Pancreas (tissue), 10 donors: ENCODE measurements around the gene MC3R. TPM values are rescaled to one million over a fixed set of nuclear protein-coding genes. Genes with fewer than 3 reads are reported as not detected.

Experiments used
- ATAC-seq, 4 donors: fragments of 200-7000 bp; cut with Tn5 transposase; one replicate each; pipeline versions ENCODE4 v1.8.0 to v1.9.1; 2020; ENCODE audit warnings: mild to moderate bottlenecking in 4 of 4, moderate library complexity in 4 of 4
- DNase-seq, 6 donors: peaks; one replicate each; pipeline ENCODE4 v3.0.0-alpha.2; 2020
- FAIRE-seq: peaks from 2 replicates; lab custom pipeline; 2012; peaks lifted over from hg19 to GRCh38; lab: Jason Lieb, UNC
- H3K27ac ChIP-seq, 4 donors: fragments of 200-600 bp; sonication (generic); 1 replicate in 3 of 4; 2 replicates in 1 of 4; pipeline versions ENCODE4 v1.5.0 to v1.8.0; 2020
- H3K27me3 ChIP-seq, 4 donors: fragments of 200-600 bp; one replicate each; pipeline ENCODE4 v1.8.0; 2021
- H3K36me3 ChIP-seq, 3 donors: fragments of 200-600 bp; sonication (generic) in 1 of 3; one replicate each; pipeline versions ENCODE4 v1.5.0 to v1.8.0; 2020 to 2021
- H3K4me1 ChIP-seq, 3 donors: fragments of 200-600 bp; one replicate each; pipeline ENCODE4 v1.8.0; 2021
- H3K4me3 ChIP-seq, 4 donors: fragments of 200-600 bp; sonication (generic) in 2 of 4; one replicate each; pipeline versions ENCODE4 v1.5.0 to v1.8.0; 2020 to 2021
- H3K9me3 ChIP-seq, 4 donors: fragments of 200-600 bp; one replicate each; pipeline ENCODE4 v1.8.0; 2021
- WGBS, 2 donors: extraction: QIAGEN DNeasy Blood & Tissue Kit; methylation state at CpG; one replicate each; pipeline ENCODE4 v1.1.7; 2013; 5-methylcytosine and 5-hydroxymethylcytosine counted together
- intact Hi-C, 3 donors: fragments of 100-400 bp; cut with DNase I; formaldehyde crosslinking; loops; one replicate each; pipeline versions ENCODE4 v1.11.1 to v1.14.2; 2022
- polyA plus RNA-seq, 2 donors: library from polyadenylated mRNA; stranded (reverse); fragments of 200-250 nt; gene quantifications; one replicate each; pipeline ENCODE4 v1.2.3, GENCODE V29; 2013
- total RNA-seq, 6 donors: library from RNA; stranded (reverse); fragmentation: NEBNext Ultra II Directional in 4 of 6; extraction: Animal tissue kit (Norgen Biotek cat#: 25700) in 4 of 6; gene quantifications; one replicate each; pipeline versions ENCODE4 v1.2.1 to v1.2.4, GENCODE V29; 2021 to 2023
- TF ChIP-seq, protein P1 (sequence below), 4 donors: fragments of 200-600 bp; sonication (generic) in 3 of 4; IDR thresholded peaks; one replicate each; pipeline versions ENCODE4 v1.5.0 to v1.8.0; 2021; ENCODE audit warnings: antibody characterized with exemption in 4 of 4
- donor health status: healthy with polysubstance abuse.
- donor health status: DM: no; HTN: no; CAD: no; lungs with moderate emphysema.
- donor health status: DM: no; HTN: no; CAD: no.
- donor health status: control.
- donor health status: control.
- donor health status: Bipolar disorder and iron deficiency.
- donor health status: DM: yes; HTN: yes; CAD: no.
- donor health status: DM: no; HTN: no; CAD: no.
- donor health status: DM: no; HTN: no; CAD: no.
- donor health status: DM: yes; HTN: yes; CAD: no.

The MC3R gene
- total and polyA plus RNA-seq, 8 donors, result not detected

DNA sequence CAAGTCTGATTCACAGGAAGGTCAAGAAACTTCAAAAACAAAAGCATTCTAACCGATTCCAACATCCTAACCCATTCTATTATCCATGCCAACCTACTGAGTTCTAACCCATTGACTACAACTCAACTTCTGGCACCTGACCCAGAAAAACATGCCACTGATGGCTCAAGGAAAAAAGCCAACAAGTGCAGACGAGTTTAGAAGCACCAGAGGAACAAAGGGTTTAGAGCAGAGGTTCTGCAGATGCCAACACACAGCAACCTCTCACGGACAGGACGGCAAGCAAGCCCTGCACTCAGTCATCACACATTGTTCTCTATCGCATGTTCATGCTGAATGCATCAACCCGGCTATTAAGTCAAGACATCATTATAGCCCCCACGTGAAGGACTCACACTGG is 25.2 kb upstream of the MC3R start:
- 56 to 62% methylated on average over 7 of the region's 7 CpGs for WGBS, 2 donors
- Histone ChIP-seq H3K27me3 (no peaks in the 10 kb centered on the region), H3K36me3 (no peaks in the 10 kb centered on the region), H3K9me3 (no peaks in the 10 kb centered on the region), H3K4me1 (no peaks in the 10 kb centered on the region), H3K4me3 (no peak overlapping the region), H3K27ac (no peak overlapping the region)
- TF ChIP-seq, protein P1, sequence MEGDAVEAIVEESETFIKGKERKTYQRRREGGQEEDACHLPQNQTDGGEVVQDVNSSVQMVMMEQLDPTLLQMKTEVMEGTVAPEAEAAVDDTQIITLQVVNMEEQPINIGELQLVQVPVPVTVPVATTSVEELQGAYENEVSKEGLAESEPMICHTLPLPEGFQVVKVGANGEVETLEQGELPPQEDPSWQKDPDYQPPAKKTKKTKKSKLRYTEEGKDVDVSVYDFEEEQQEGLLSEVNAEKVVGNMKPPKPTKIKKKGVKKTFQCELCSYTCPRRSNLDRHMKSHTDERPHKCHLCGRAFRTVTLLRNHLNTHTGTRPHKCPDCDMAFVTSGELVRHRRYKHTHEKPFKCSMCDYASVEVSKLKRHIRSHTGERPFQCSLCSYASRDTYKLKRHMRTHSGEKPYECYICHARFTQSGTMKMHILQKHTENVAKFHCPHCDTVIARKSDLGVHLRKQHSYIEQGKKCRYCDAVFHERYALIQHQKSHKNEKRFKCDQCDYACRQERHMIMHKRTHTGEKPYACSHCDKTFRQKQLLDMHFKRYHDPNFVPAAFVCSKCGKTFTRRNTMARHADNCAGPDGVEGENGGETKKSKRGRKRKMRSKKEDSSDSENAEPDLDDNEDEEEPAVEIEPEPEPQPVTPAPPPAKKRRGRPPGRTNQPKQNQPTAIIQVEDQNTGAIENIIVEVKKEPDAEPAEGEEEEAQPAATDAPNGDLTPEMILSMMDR (IDR thresholded peaks at IDR 0.05), result no peak
- DNase-seq (no peak), FAIRE-seq (no peak), ATAC-seq (no peak)
- intact Hi-C loops, result no loop called here

DNA sequence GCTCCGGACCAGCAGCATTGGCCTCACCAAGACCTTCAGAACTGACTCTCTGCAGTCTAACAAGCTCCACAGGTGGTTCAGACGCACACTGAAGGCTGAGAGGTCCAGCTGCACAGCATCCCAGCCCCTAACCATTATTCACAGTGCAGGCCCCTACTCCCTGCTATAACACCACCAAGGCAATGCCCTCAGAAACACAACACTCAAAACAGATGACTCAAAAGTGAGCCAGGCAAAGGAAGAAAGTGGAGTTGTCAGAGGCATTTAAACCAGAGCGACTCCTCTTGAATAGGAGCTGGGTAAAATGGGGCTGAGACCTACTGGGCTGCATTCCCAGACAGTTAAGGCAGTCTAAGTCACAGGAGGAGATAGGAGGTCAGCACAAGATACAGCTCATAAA is 20.5 kb upstream of the MC3R start:
- H3K4me3 ChIP-seq, result no peak overlapping the region
- no peak for FAIRE-seq
- intact Hi-C loops, result no loop called here
- TF ChIP-seq, protein P1 (IDR thresholded peaks at IDR 0.05), result no peak
- H3K27ac ChIP-seq, result no peak overlapping the region
- no peaks in the 10 kb centered on the region for H3K9me3 ChIP-seq
- no peaks in the 10 kb centered on the region for H3K36me3 ChIP-seq
- 57 to 69% methylated on average over 3 of the region's 3 CpGs for WGBS, 2 donors
- H3K4me1 ChIP-seq, result no peaks in the 10 kb centered on the region
- no peaks in the 10 kb centered on the region for H3K27me3 ChIP-seq
- ATAC-seq, result no peak
- DNase-seq, result no peak

DNA sequence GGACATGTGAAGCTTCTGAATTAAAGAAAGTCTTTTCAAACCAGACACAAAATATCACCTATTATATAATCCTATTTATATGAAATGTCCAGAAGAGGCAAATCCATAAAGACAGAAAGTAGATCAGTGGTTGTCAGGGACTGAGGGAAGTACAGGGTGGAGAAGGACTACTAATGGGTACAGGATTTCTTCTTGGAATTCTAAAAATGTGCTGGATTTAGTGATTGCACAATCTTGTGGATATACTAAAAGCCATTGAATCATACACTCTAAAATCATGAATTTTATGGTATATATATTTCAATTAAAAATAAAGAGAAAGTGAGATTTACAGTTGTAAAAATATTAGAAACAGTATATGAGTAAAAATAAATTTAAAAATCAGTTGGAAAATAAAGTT is 18.7 kb upstream of the MC3R start:
- DNase-seq (no peak), ATAC-seq (no peak), FAIRE-seq (no peak)
- H3K4me1 ChIP-seq, result no peaks in the 10 kb centered on the region
- TF ChIP-seq, protein P1 (IDR thresholded peaks at IDR 0.05), result no peak
- no peaks in the 10 kb centered on the region for H3K36me3 ChIP-seq
- no peak overlapping the region for H3K4me3 ChIP-seq
- intact Hi-C loops, result no loop called here
- no peaks in the 10 kb centered on the region for H3K27me3 ChIP-seq
- no peaks in the 10 kb centered on the region for H3K9me3 ChIP-seq
- no peak overlapping the region for H3K27ac ChIP-seq

DNA sequence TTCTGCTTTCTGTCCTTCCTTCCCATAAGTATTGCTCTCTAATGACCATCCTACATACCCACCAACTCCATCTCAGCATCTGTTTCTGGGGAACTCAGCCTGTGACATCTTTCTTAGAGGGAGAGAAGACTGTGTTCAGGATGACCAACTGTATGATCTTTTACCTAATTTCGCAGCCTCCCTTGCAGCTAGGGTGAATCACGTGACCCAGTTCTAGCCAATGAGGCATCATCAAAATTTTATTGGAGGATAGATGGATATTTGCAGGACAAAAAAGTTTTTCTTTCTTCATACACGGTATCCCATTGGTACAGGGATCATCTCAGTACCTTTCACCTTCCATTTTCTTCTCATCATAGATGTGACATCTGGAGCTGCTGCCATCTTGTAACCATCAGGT is 14.4 kb upstream of the MC3R start:
- H3K9me3 ChIP-seq, result no peaks in the 10 kb centered on the region
- intact Hi-C loops, result no loop called here

DNA sequence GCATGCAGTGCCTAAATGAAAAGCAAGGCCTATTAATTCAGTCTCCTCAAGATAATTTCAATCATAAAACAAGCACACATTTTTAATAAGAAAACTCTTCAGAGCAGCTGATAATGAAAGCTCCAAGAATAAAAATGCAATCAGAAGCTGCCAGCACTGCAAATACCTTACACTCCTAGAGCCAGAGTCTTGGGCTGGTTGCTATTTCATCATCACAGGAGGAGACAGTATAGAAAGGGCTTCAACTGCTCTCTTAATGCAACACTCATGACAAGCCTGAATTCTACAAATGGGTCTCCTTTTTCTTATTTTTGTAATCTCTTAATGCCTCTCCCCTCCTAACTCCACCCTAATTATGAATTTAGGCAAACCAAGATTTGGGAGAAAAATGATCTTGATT is 11.2 kb upstream of the MC3R start:
- FAIRE-seq (no peak), ATAC-seq (no peak), DNase-seq (no peak)
- no peaks in the 10 kb centered on the region for H3K27me3 ChIP-seq
- no peak overlapping the region for H3K4me3 ChIP-seq
- intact Hi-C loops, result no loop called here
- TF ChIP-seq, protein P1 (IDR thresholded peaks at IDR 0.05), result no peak
- H3K36me3 ChIP-seq, result no peaks in the 10 kb centered on the region
- H3K9me3 ChIP-seq, result no peaks in the 10 kb centered on the region
- no peaks in the 10 kb centered on the region for H3K4me1 ChIP-seq
- H3K27ac ChIP-seq, result no peak overlapping the region

More for the DNA sequence above, 14.4 kb upstream of the MC3R start:
- Histone ChIP-seq H3K27ac (no peak overlapping the region), H3K4me1 (no peaks in the 10 kb centered on the region), H3K4me3 (no peak overlapping the region), H3K36me3 (no peaks in the 10 kb centered on the region), H3K27me3 (no peaks in the 10 kb centered on the region)
- 62 to 64% methylated on average over 3 of the region's 3 CpGs for WGBS, 2 donors
- TF ChIP-seq, protein P1 (IDR thresholded peaks at IDR 0.05), result no peak
- no peak for ATAC-seq
- FAIRE-seq, result no peak
- no peak for DNase-seq
